ENCODE data around the gene WSCD2.

Gene WSCD2

GRCh38 chr12:108207791-108208730 is 79.0 kb downstream of the WSCD2 start:
- in situ Hi-C loops (cut with HindIII; ENCODE audit: low sequenced_read_pairs), result no loop called here
- no peak for TF ChIP-seq CTCF (IDR thresholded peaks at IDR 0.05; ENCODE audit: low read depth, low read length, missing control alignments)
- DNase-seq (ENCODE audit: low read depth), result no peak
- no peak overlapping the region for H3K4me3 ChIP-seq (ENCODE audit: low read depth, low read length)

GRCh38 chr12:108210001-108210400 is 80.9 kb downstream of the WSCD2 start:
- in situ Hi-C loops (cut with HindIII; ENCODE audit: low sequenced_read_pairs), result no loop called here
- DNase-seq (ENCODE audit: low read depth), result no peak
- H3K4me3 ChIP-seq (ENCODE audit: low read depth, low read length), result no peak overlapping the region
- no peak for TF ChIP-seq CTCF (IDR thresholded peaks at IDR 0.05; ENCODE audit: low read depth, low read length, missing control alignments)

- no peak overlapping the region for H3K4me3 ChIP-seq (ENCODE audit: low read depth, low read length)
- DNase-seq (ENCODE audit: low read depth), result no peak
- in situ Hi-C loops (cut with HindIII; ENCODE audit: low sequenced_read_pairs), result no loop called here
- no peak for TF ChIP-seq CTCF (IDR thresholded peaks at IDR 0.05; ENCODE audit: low read depth, low read length, missing control alignments)
Observed at GRCh38 chr12:108211157-108211556, 82.1 kb downstream of the WSCD2 start.

- no peak overlapping the region for H3K4me3 ChIP-seq (ENCODE audit: low read depth, low read length)
- in situ Hi-C loops (cut with HindIII; ENCODE audit: low sequenced_read_pairs), result no loop called here
- no peak for TF ChIP-seq CTCF (IDR thresholded peaks at IDR 0.05; ENCODE audit: low read depth, low read length, missing control alignments)
- DNase-seq (ENCODE audit: low read depth), result no peak
Observed at GRCh38 chr12:108213871-108214445, 84.9 kb downstream of the WSCD2 start.

GRCh38 chr12:108214486-108214885 is 85.4 kb downstream of the WSCD2 start:
- in situ Hi-C loops (cut with HindIII; ENCODE audit: low sequenced_read_pairs), result no loop called here
- no peak for TF ChIP-seq CTCF (IDR thresholded peaks at IDR 0.05; ENCODE audit: low read depth, low read length, missing control alignments)
- H3K4me3 ChIP-seq (ENCODE audit: low read depth, low read length), result no peak overlapping the region
- peak; percentile 3 for DNase-seq (ENCODE audit: low read depth)

GRCh38 chr12:108215458-108215857 is 86.4 kb downstream of the WSCD2 start:
- DNase-seq (ENCODE audit: low read depth), result no peak
- H3K4me3 ChIP-seq (ENCODE audit: low read depth, low read length), result no peak overlapping the region
- no peak for TF ChIP-seq CTCF (IDR thresholded peaks at IDR 0.05; ENCODE audit: low read depth, low read length, missing control alignments)
- in situ Hi-C loops (cut with HindIII; ENCODE audit: low sequenced_read_pairs), result no loop called here
